HL-60 (cell line): ENCODE results near the gene DLX6.

Experiments
- POLR2AphosphoS5 ChIP-seq: IDR thresholded peaks from 2 replicates; pipeline ENCODE4 v1.6.1; 2012; ENCODE audit warnings: low read depth
- TF ChIP-seq, protein P1 (sequence below): IDR thresholded peaks from one replicate; pipeline ENCODE4 v1.5.1; 2011; ENCODE audit warnings: low read length, control low read depth, inconsistent platforms; ENCODE audit not compliant: insufficient read depth

GRCh38 chr7:97025983-97026714 lies 20.8 kb downstream of the DLX6 start:
- TF ChIP-seq, protein P1, sequence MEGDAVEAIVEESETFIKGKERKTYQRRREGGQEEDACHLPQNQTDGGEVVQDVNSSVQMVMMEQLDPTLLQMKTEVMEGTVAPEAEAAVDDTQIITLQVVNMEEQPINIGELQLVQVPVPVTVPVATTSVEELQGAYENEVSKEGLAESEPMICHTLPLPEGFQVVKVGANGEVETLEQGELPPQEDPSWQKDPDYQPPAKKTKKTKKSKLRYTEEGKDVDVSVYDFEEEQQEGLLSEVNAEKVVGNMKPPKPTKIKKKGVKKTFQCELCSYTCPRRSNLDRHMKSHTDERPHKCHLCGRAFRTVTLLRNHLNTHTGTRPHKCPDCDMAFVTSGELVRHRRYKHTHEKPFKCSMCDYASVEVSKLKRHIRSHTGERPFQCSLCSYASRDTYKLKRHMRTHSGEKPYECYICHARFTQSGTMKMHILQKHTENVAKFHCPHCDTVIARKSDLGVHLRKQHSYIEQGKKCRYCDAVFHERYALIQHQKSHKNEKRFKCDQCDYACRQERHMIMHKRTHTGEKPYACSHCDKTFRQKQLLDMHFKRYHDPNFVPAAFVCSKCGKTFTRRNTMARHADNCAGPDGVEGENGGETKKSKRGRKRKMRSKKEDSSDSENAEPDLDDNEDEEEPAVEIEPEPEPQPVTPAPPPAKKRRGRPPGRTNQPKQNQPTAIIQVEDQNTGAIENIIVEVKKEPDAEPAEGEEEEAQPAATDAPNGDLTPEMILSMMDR: no peak
- no peak for TF ChIP-seq POLR2AphosphoS5
